HG03097 (cell line): ENCODE data around the gene CHPF2.

ENCODE experiments used
- ATAC-seq: cut with Tn5 transposase; IDR thresholded peaks from one replicate; pipeline ENCODE4 v1.9.1; 2021; ENCODE audit not compliant: unreplicated experiment, low FRiP score

CHPF2 gene

GRCh38 chr7:151245360-151246101, 13.2 kb downstream of the CHPF2 start:
- ATAC-seq, result no peak

- no peak for ATAC-seq
Observed at GRCh38 chr7:151246102-151246850, 14.0 kb downstream of the CHPF2 start.

- ATAC-seq, result no peak
Observed at GRCh38 chr7:151246851-151247580, 14.7 kb downstream of the CHPF2 start.

- no peak for ATAC-seq
Observed at GRCh38 chr7:151247611-151248345, 15.5 kb downstream of the CHPF2 start.

GRCh38 chr7:151248346-151249033, 16.2 kb downstream of the CHPF2 start, which contains the start of gene SMARCD3:
Gene SMARCD3 (minus strand): TSS chr7:151248694. CDS start chr7:151248562, 132 bp downstream.
- no peak for ATAC-seq

- ATAC-seq, result no peak
Observed at GRCh38 chr7:151249034-151249731, 16.9 kb downstream of the CHPF2 start.

GRCh38 chr7:151249732-151250072, 17.4 kb downstream of the CHPF2 start:
- no peak for ATAC-seq

GRCh38 chr7:151250181-151251132, 18.2 kb downstream of the CHPF2 start:
- ATAC-seq, result no peak

GRCh38 chr7:151251328-151251688, 19.0 kb downstream of the CHPF2 start:
- no peak for ATAC-seq

GRCh38 chr7:151251689-151252560, 19.6 kb downstream of the CHPF2 start:
- ATAC-seq, result no peak

- ATAC-seq, result no peak
Observed at GRCh38 chr7:151252561-151252835, 20.2 kb downstream of the CHPF2 start.

GRCh38 chr7:151252961-151253711, 20.9 kb downstream of the CHPF2 start:
- no peak for ATAC-seq

- no peak for ATAC-seq
Observed at GRCh38 chr7:151254316-151254715, 22.0 kb downstream of the CHPF2 start.

- ATAC-seq, result no peak
Observed at GRCh38 chr7:151254851-151255250, 22.6 kb downstream of the CHPF2 start.

GRCh38 chr7:151255390-151255789, 23.1 kb downstream of the CHPF2 start:
- no peak for ATAC-seq

GRCh38 chr7:151256410-151257045, 24.2 kb downstream of the CHPF2 start:
- ATAC-seq, result no peak

GRCh38 chr7:151257990-151258389, 25.7 kb downstream of the CHPF2 start:
- ATAC-seq, result no peak
